ENCODE results near the gene GALNT10. TPM values are rescaled to one million over a fixed set of nuclear protein-coding genes. Genes with fewer than 3 reads are reported as not detected.

Gene GALNT10
- total RNA-seq, 1 donor: 13.5 TPM

DNA sequence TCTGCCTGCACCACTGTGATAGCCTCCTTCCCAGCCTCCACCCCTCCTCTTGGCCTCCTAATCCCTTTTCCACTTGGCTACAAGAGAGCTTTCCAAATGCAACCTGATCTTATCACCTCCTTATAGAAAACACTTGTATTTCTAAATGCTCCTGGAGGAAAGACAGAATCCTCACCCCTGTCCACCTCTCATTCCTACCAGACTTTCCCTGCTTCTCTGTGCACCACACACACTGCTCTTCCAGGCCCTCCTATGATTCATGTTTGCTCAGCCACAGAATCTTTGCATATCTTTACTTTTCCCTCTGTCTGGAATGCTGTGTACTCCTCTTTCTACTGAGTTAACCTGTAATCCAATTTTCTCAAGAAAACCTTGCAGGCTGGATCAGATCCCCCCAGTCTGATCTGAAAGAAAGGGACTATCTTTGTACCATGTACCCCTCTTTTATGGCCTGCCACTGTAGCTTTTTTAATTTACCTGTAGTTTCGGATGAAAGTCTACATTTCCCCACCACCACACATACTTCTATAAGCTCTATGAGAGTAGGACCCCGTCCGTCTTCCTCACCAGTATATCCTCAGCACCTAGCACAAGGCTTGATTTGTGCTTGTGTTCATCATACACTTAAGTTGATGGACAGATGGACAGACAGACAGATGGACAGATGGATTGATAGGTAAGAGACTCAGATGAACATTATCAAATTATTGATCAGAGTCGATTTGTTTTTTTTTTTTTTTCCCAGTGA is 95.3 kb downstream of the GALNT10 start:
- DNase-seq (ENCODE audit: low read depth in 2 of 3, low spot score in 2 of 3): no peak

GRCh38 chr5:154286557-154286956 is 96.0 kb downstream of the GALNT10 start:
- no peak for DNase-seq (ENCODE audit: low read depth in 2 of 3, low spot score in 2 of 3)

GRCh38 chr5:154287136-154287535 is 96.6 kb downstream of the GALNT10 start:
- peak in 1 of 3 donors; percentile 18 for DNase-seq (ENCODE audit: low read depth in 2 of 3, low spot score in 2 of 3)

DNA sequence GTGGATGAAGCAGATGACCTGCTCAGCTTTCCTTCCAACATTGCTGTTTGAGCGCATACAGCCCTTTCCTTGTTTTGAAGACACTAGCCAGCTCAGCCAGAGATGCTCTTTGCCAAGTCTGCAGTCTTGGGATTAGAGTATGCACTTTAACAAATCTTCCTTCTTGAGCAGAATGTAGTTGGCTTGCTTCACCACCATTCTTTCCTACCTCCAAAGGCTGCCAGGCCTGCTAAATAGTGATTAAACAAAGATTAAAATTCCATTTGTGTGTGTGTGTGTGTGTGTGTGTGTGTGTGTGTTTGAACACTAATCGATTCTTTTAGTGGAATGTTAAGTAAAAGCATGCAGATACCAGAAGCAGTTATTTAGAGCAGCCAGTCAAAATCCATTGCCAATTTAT is 97.6 kb downstream of the GALNT10 start:
- no peak for DNase-seq (ENCODE audit: low read depth in 2 of 3, low spot score in 2 of 3)

GRCh38 chr5:154291917-154292316 is 101.4 kb downstream of the GALNT10 start:
- DNase-seq (ENCODE audit: low read depth in 2 of 3, low spot score in 2 of 3): no peak

GRCh38 chr5:154293219-154293618 is 102.7 kb downstream of the GALNT10 start:
- no peak for DNase-seq (ENCODE audit: low read depth in 2 of 3, low spot score in 2 of 3)

DNA sequence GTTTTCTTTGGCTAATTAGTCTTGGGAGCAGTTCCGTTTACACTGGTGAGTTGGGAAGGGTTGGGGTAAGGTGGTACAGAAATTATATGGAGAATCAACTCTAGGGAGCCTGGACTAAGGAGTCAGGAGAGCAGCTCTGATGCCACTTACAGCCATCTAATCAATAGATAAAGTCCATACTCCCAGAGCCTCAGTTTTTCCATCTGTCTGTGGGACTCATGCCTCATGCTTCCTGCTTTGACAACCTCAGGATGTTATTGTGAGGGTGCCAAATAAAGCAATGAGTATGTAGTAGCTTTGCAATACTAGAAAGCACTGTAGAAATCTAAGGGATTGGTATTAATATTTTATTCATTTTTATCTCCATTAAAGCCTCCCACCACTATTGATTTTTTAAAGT is 105.0 kb downstream of the GALNT10 start:
- no peak for DNase-seq (ENCODE audit: low read depth in 2 of 3, low spot score in 2 of 3)

- DNase-seq (ENCODE audit: low read depth in 2 of 3, low spot score in 2 of 3): no peak
These were observed 106.1 kb downstream of the GALNT10 start for GRCh38 chr5:154296525-154297159.

- DNase-seq (ENCODE audit: low read depth in 2 of 3, low spot score in 2 of 3): peak in 2 of 3 donors; percentile 17 to 56
These were observed 107.5 kb downstream of the GALNT10 start for GRCh38 chr5:154298065-154298464.

DNA sequence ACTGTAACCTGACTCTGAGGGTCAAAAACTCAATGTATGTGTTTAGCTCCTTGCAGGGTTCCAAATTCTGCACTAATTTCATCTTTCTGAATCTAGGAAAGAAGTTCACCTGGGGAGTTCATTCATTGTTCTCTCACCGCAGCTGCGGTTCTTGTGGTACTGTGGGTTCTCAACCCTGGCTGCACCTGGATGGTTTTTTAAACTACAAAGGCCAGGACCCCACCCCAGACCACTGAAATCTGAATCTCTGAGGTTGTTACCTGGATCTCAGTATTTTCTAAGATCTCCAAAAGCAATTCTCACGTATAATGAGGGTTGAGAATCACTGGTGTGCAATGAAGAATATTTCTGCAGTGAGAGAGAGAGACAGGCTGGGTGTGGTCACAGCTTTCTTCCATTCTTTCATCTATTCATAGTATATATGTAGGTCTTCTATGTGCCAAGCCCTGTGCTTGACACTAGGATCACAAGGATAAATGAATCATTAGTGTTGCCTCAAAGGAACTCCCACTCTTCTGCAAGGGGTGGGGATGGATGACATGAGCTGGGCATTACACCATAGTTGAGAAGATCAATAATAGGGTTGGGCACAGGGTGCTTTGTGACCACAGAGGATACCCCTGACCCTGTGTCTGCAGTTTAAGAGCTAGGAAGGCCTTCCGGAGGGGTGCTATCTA is 109.8 kb downstream of the GALNT10 start:
- DNase-seq (ENCODE audit: low read depth in 2 of 3, low spot score in 2 of 3): no peak

- DNase-seq (ENCODE audit: low read depth in 2 of 3, low spot score in 2 of 3): no peak
These were observed 111.2 kb downstream of the GALNT10 start for GRCh38 chr5:154301726-154302125.

GRCh38 chr5:154302161-154302560 is 111.6 kb downstream of the GALNT10 start:
- DNase-seq (ENCODE audit: low read depth in 2 of 3, low spot score in 2 of 3): no peak

DNA sequence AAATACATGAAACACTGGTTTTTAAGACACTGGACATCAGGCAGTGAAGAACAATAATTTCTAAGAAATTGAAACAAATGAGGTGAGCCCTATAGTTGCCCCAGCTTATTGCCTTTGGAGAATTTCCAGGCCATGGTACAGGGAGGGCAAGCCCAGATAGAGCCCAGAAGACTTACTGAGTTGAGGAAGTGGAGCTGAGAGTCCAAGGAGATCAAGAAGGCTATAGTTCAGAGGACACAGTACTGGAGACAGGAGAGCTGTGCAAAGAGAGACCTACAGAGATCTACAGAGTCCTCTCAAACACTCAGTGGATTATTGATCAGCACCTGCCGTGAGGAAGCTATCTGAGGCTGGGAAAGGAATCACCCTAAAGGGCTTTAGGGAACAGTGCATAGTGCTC is 112.6 kb downstream of the GALNT10 start:
- DNase-seq (ENCODE audit: low read depth in 2 of 3, low spot score in 2 of 3): no peak

DNA sequence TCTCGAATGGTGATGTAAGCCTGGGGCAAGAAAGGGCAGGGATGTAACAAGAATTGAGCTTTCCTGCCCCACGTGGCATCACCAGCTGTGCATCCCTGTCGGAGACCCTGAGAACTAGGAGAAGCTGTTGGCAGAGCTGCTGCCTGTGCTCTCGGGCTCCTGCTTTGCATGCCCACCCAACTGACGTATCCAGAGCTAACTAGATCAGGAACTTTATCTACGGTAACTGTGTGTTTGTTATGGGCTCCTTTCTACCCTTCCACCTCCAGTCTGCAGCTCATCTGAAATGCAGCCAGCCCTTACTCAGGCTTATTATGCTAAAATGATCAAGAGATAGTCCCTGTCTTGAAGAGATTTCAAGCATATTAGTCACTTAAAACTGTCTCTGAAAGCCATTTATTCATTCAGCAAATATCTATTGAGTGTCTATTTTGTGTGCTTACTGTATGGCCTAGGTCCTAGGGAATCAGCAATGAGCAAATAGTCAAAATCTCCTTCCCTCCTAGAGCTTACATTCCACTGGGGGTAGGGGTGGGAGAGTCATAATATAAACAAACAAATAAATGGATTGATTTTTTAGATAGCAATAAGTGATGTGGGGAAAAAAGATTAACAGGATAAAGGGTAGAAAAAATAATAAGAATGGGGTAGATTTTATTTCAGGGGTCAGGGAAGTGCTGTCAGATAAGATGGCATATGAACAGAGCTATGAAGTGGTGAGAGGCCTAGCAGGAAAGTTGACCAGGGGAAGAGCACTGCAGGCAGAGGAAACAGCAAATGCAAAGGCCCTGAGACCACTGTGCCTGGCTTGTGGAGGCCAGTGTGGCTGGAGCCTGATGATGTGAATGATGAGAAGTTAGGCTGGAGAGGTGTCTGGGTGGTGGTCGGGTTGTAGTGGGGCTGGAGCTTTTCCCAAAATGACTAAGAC is 118.2 kb downstream of the GALNT10 start:
- DNase-seq (ENCODE audit: low read depth in 2 of 3, low spot score in 2 of 3): no peak

DNA sequence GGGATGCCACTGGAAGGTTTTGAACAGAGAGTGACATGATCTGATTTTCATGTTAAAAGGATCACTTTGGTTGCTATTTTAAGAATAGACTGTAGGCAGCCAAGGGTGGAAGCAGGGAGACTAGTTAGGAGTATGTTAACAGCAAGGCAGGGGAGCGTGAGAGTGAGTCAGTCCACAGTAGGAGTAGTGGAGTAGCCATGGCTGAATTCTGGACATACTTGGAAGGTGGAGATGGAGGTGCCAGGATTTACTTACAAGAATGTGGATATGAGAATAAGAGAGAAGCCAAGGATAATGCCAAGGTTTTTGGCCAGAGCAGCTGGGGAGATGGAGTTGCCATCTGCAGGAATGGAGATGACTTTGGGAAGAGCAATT is 118.8 kb downstream of the GALNT10 start:
- no peak for DNase-seq (ENCODE audit: low read depth in 2 of 3, low spot score in 2 of 3)

GRCh38 chr5:154309805-154310204 is 119.3 kb downstream of the GALNT10 start:
- DNase-seq (ENCODE audit: low read depth in 2 of 3, low spot score in 2 of 3): peak in 1 of 3 donors; percentile 26

DNA sequence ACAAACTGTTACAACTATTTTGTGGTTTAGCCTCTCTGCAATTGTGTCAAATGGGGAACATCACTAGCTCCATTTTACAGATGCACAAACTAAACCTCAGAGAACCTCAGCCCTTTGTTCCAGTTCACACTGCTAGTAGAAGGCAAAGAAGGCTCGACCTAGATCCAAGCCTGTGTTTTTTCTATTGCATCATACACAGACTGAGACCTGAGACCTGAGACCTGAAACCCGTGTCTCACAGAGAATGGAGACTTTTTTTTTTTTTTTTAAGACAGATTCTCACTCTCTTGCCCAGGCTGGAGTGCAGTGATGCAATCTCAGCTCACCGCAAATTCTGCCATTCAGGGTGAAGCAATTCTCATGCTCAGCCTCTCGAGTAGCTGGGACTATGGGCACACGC is 120.8 kb downstream of the GALNT10 start:
- no peak for DNase-seq (ENCODE audit: low read depth in 2 of 3, low spot score in 2 of 3)

- no peak for DNase-seq (ENCODE audit: low read depth in 2 of 3, low spot score in 2 of 3)
These were observed 121.5 kb downstream of the GALNT10 start for GRCh38 chr5:154312000-154312399.

- DNase-seq (ENCODE audit: low read depth in 2 of 3, low spot score in 2 of 3): no peak
These were observed 122.0 kb downstream of the GALNT10 start for GRCh38 chr5:154312576-154312975.

DNA sequence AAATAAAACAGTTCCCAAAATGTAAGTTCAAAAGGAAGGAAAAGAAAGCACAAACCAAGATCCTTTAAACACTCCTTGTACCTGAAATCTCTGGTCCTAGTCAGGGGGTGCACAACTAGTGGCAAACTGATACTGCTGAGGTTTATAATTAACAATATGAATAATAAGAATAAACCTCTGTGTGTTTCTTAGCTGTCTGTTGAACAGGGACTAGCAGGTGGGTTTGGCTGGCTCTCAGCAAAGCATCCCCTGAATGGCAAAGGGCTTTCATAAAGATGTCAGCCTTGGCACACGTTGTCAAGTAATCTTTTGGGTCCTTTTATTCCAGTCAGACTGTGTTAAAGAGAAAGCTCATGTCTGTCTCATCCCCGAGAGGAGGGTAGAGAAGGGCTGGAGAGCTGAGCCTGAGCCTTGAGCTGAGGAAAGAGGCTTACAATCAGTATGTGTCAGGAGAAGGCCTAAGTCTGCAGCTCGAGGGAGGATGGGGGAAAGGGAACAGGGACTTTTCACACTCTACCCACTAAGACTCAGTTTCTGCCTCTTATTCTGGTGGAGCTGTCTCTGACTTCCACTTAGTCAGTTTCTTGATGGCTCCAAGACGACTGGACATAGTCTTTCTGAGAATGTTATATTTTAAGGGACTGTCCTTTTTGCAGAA is 123.0 kb downstream of the GALNT10 start:
- no peak for DNase-seq (ENCODE audit: low read depth in 2 of 3, low spot score in 2 of 3)
